Nephron progenitor cell (in vitro differentiated cells): Measurements from ENCODE around the gene ZNF99.

Experiments used
- DNase-seq: peaks from one replicate; pipeline ENCODE4 v3.0.0; 2021
- H3K27ac Mint-ChIP-seq: 2 replicates; pipeline ENCODE4 v1.8.0; 2021; ENCODE audit warnings: mild to moderate bottlenecking, moderate library complexity, mixed read lengths
- H3K27me3 Mint-ChIP-seq: 2 replicates; pipeline ENCODE4 v1.8.0; 2021; ENCODE audit warnings: mild to moderate bottlenecking, low read depth, mixed read lengths; ENCODE audit not compliant: poor library complexity
- H3K36me3 Mint-ChIP-seq: 2 replicates; pipeline ENCODE4 v1.8.0; 2021; ENCODE audit warnings: low read depth, mixed read lengths
- H3K4me1 Mint-ChIP-seq: 2 replicates; pipeline ENCODE4 v1.8.0; 2021; ENCODE audit warnings: mixed read lengths
- H3K4me3 Mint-ChIP-seq: 2 replicates; pipeline ENCODE4 v1.8.0; 2021; ENCODE audit warnings: mild to moderate bottlenecking, moderate library complexity, mixed read lengths
- H3K9me3 Mint-ChIP-seq: 2 replicates; pipeline ENCODE4 v1.8.0; 2021; ENCODE audit warnings: mild to moderate bottlenecking, moderate library complexity, mixed read lengths
- CTCF ChIP-seq: fragments of 200-600 bp; sonication (generic); IDR thresholded peaks from 2 replicates; pipeline ENCODE4 v1.5.0; 2021; ENCODE audit warnings: antibody characterized with exemption

ZNF99 gene

GRCh38 chr19:22783651-22784410 lies at the start of gene ZNF99:
ZNF99 (minus strand) TSS chr19:22784151; CDS start chr19:22784016, 135 bp downstream.
- Mint-ChIP-seq H3K27me3 (no peaks in the 10 kb centered on the region), H3K9me3 (peaks cover 77% of the 10 kb centered on the region), H3K4me3 (no peak within 1 kb of the TSS), H3K36me3 (peaks cover 5% of the 10 kb centered on the region), H3K27ac (no peak within 1 kb of the TSS), H3K4me1 (no peaks in the 10 kb centered on the region)
- no peak for DNase-seq
- no peak for TF ChIP-seq CTCF

GRCh38 chr19:22832031-22832762 lies 48.2 kb upstream of the ZNF99 start, which contains the start of gene ZNF723:
ZNF723 (plus strand) TSS chr19:22832291; CDS start chr19:22832380, 89 bp downstream.
- H3K27ac Mint-ChIP-seq, result no peak within 1 kb of the TSS
- H3K4me1 Mint-ChIP-seq, result no peaks in the 10 kb centered on the region
- no peak for TF ChIP-seq CTCF
- no peak within 1 kb of the TSS for H3K4me3 Mint-ChIP-seq
- H3K27me3 Mint-ChIP-seq, result no peaks in the 10 kb centered on the region
- H3K9me3 Mint-ChIP-seq, result peaks cover 92% of the 10 kb centered on the region
- DNase-seq, result no peak
- no peaks in the 10 kb centered on the region for H3K36me3 Mint-ChIP-seq

- H3K4me1 Mint-ChIP-seq, result no peaks in the 10 kb centered on the region
- peaks cover 92% of the 10 kb centered on the region for H3K9me3 Mint-ChIP-seq
- no peak overlapping the region for H3K27ac Mint-ChIP-seq
- no peaks in the 10 kb centered on the region for H3K36me3 Mint-ChIP-seq
- no peaks in the 10 kb centered on the region for H3K27me3 Mint-ChIP-seq
- H3K4me3 Mint-ChIP-seq, result no peak overlapping the region
- no peak for DNase-seq
- TF ChIP-seq CTCF, result no peak
Measured at GRCh38 chr19:22831211-22831610, 47.3 kb upstream of the ZNF99 start.

- H3K4me1 Mint-ChIP-seq, result no peaks in the 10 kb centered on the region
- peaks cover 98% of the 10 kb centered on the region for H3K9me3 Mint-ChIP-seq
- H3K27ac Mint-ChIP-seq, result no peak overlapping the region
- no peak overlapping the region for H3K4me3 Mint-ChIP-seq
- DNase-seq, result no peak
- H3K36me3 Mint-ChIP-seq, result no peaks in the 10 kb centered on the region
- no peak for TF ChIP-seq CTCF
- no peaks in the 10 kb centered on the region for H3K27me3 Mint-ChIP-seq
Measured at GRCh38 chr19:22814124-22814523, 30.2 kb upstream of the ZNF99 start.

GRCh38 chr19:22807061-22807835 lies 23.3 kb upstream of the ZNF99 start:
- Mint-ChIP-seq H3K36me3 (no peaks in the 10 kb centered on the region), H3K9me3 (peaks cover 73% of the 10 kb centered on the region), H3K27ac (no peak overlapping the region), H3K27me3 (no peaks in the 10 kb centered on the region), H3K4me1 (no peaks in the 10 kb centered on the region), H3K4me3 (no peak overlapping the region)
- no peak for TF ChIP-seq CTCF
- no peak for DNase-seq
